Measurements from ENCODE around the gene DNAH14.

Gene DNAH14

GRCh38 chr1:224914292-224914900 lies 15.1 kb upstream of the DNAH14 start:
- Histone ChIP-seq H3K4me3 (ENCODE audit: low read length) (no peak overlapping the region), H3K4me2 (ENCODE audit: low read depth, low read length) (no peak overlapping the region), H3K4me1 (ENCODE audit: low read length) (no peaks in the 10 kb centered on the region), H3K27me3 (replicated peaks; ENCODE audit: insufficient read depth, low read length) (no peaks in the 10 kb centered on the region), H2AFZ (ENCODE audit: low read length) (no peak overlapping the region), H3K9me2 (replicated peaks; ENCODE audit: insufficient read depth, low read length) (no peaks in the 10 kb centered on the region), H4K20me1 (ENCODE audit: insufficient read depth, low read length) (no peaks in the 10 kb centered on the region), H3K79me2 (ENCODE audit: low read length) (no peaks in the 10 kb centered on the region), H3K9me3 (replicated peaks; ENCODE audit: insufficient read depth, low read length) (no peaks in the 10 kb centered on the region), H3F3A (ENCODE audit: insufficient read depth, low read length) (no peaks in the 10 kb centered on the region), H3K9ac (ENCODE audit: low read length) (no peak overlapping the region), H3K36me3 (replicated peaks; ENCODE audit: insufficient read depth, low read length) (no peaks in the 10 kb centered on the region), H3K27ac (ENCODE audit: low read length) (no peak overlapping the region)
- TF ChIP-seq EZH2phosphoT487 (IDR thresholded peaks at IDR 0.05; ENCODE audit: low read length) (no peak), CTCF (IDR thresholded peaks at IDR 0.05; ENCODE audit: low read length) (no peak), EZH2 (optimal IDR thresholded peaks at IDR 0.05; ENCODE audit: low read depth, low read length) (no peak)
- DNase-seq, result no peak

GRCh38 chr1:224919508-224919907 lies 10.0 kb upstream of the DNAH14 start:
- Histone ChIP-seq H3K27ac (ENCODE audit: low read length) (no peak overlapping the region), H3F3A (ENCODE audit: insufficient read depth, low read length) (no peaks in the 10 kb centered on the region), H3K27me3 (replicated peaks; ENCODE audit: insufficient read depth, low read length) (no peaks in the 10 kb centered on the region), H3K9me2 (replicated peaks; ENCODE audit: insufficient read depth, low read length) (no peaks in the 10 kb centered on the region), H2AFZ (ENCODE audit: low read length) (no peak overlapping the region), H3K9me3 (replicated peaks; ENCODE audit: insufficient read depth, low read length) (no peaks in the 10 kb centered on the region), H3K36me3 (replicated peaks; ENCODE audit: insufficient read depth, low read length) (no peaks in the 10 kb centered on the region), H3K4me3 (ENCODE audit: low read length) (no peak overlapping the region), H3K79me2 (ENCODE audit: low read length) (no peaks in the 10 kb centered on the region), H3K4me1 (ENCODE audit: low read length) (no peaks in the 10 kb centered on the region), H4K20me1 (ENCODE audit: insufficient read depth, low read length) (no peaks in the 10 kb centered on the region), H3K9ac (ENCODE audit: low read length) (no peak overlapping the region), H3K4me2 (ENCODE audit: low read depth, low read length) (0 out of 2 replicates have a peak overlapping the region, but pooled peaks have one; percentile 24)
- no peak for DNase-seq
- TF ChIP-seq CTCF (IDR thresholded peaks at IDR 0.05; ENCODE audit: low read length) (no peak), EZH2 (optimal IDR thresholded peaks at IDR 0.05; ENCODE audit: low read depth, low read length) (no peak), EZH2phosphoT487 (IDR thresholded peaks at IDR 0.05; ENCODE audit: low read length) (no peak)

- H2AFZ ChIP-seq (ENCODE audit: low read length), result no peak overlapping the region
Measured at GRCh38 chr1:224920930-224921329, 8.5 kb upstream of the DNAH14 start.

More at GRCh38 chr1:224920930-224921329, 8.5 kb upstream of the DNAH14 start:
- Histone ChIP-seq H3K4me3 (ENCODE audit: low read length) (no peak overlapping the region), H3F3A (ENCODE audit: insufficient read depth, low read length) (no peaks in the 10 kb centered on the region), H4K20me1 (ENCODE audit: insufficient read depth, low read length) (no peaks in the 10 kb centered on the region), H3K9me3 (replicated peaks; ENCODE audit: insufficient read depth, low read length) (no peaks in the 10 kb centered on the region), H3K9ac (ENCODE audit: low read length) (no peak overlapping the region), H3K9me2 (replicated peaks; ENCODE audit: insufficient read depth, low read length) (no peaks in the 10 kb centered on the region), H3K27ac (ENCODE audit: low read length) (no peak overlapping the region), H3K4me1 (ENCODE audit: low read length) (no peaks in the 10 kb centered on the region), H3K27me3 (replicated peaks; ENCODE audit: insufficient read depth, low read length) (no peaks in the 10 kb centered on the region), H3K36me3 (replicated peaks; ENCODE audit: insufficient read depth, low read length) (no peaks in the 10 kb centered on the region), H3K79me2 (ENCODE audit: low read length) (no peaks in the 10 kb centered on the region), H3K4me2 (ENCODE audit: low read depth, low read length) (no peak overlapping the region)
- no peak for DNase-seq
- no peak for TF ChIP-seq CTCF (IDR thresholded peaks at IDR 0.05; ENCODE audit: low read length)
- no peak for TF ChIP-seq EZH2phosphoT487 (IDR thresholded peaks at IDR 0.05; ENCODE audit: low read length)
- TF ChIP-seq EZH2 (optimal IDR thresholded peaks at IDR 0.05; ENCODE audit: low read depth, low read length), result no peak

Measured in MM.1S (cell line).